ENCODE results near the gene PEX11G.
A peak's percentile ranks its signal among the peaks of the same experiment; 100 is the strongest.

The PEX11G gene

DNA sequence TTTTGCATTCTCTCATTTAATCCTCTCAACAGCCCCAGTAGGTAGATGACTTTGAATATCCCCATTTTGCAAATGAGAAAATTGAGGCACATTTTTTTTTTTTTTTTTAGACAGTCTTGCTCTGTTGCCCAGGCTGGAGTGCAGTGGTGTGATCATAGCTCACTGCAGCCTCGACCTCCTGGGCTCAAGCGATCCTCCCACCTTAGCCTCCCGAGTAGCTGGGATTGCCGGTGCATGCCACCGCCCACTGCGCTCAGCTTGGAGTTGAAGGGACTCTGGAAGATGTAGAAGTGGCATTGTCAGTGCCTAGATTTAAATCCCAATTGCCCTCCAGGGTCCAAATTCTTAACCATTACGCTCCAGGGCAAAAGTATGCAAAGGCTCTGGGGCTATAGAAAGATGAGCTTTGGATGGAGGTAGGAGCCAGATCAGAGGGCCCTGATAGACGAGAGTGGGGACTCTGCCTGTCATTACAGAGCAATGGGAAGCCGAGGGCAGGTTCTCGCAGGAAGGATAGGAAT, 32.8 kb upstream of the PEX11G start:
- DNase-seq (ENCODE audit: low spot score), result no peak

DNA sequence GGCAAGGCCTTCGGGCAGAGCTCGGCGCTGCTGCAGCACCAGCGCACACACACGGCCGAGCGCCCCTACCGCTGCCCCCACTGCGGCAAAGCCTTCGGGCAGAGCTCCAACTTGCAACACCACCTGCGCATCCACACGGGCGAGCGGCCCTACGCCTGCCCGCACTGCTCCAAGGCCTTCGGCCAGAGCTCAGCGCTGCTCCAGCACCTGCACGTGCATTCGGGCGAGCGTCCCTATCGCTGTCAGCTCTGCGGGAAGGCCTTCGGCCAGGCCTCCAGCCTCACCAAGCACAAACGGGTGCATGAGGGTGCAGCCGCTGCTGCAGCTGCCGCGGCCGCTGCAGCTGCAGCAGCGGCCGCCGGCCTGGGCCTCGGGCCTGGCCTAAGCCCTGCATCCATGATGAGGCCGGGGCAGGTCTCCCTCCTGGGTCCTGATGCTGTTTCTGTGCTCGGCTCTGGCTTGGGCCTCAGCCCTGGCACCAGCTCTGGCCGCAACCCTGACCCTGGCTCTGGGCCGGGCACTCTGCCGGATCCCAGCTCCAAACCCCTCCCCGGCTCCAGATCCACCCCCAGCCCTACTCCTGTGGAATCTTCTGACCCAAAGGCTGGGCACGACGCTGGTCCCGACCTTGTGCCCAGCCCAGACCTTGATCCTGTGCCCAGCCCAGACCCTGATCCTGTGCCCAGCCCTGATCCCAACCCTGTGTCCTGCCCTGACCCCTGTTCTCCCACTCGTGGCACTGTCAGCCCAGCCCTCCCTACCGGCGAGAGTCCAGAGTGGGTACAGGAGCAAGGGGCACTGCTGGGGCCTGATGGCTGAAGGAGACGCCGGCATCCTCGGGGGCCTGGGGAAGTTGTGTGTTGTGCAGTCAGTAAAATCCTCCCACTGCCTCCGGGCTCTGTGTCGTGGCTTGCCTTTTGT, 31.6 kb upstream of the PEX11G start:
- DNase-seq (ENCODE audit: low spot score), result no peak

DNA sequence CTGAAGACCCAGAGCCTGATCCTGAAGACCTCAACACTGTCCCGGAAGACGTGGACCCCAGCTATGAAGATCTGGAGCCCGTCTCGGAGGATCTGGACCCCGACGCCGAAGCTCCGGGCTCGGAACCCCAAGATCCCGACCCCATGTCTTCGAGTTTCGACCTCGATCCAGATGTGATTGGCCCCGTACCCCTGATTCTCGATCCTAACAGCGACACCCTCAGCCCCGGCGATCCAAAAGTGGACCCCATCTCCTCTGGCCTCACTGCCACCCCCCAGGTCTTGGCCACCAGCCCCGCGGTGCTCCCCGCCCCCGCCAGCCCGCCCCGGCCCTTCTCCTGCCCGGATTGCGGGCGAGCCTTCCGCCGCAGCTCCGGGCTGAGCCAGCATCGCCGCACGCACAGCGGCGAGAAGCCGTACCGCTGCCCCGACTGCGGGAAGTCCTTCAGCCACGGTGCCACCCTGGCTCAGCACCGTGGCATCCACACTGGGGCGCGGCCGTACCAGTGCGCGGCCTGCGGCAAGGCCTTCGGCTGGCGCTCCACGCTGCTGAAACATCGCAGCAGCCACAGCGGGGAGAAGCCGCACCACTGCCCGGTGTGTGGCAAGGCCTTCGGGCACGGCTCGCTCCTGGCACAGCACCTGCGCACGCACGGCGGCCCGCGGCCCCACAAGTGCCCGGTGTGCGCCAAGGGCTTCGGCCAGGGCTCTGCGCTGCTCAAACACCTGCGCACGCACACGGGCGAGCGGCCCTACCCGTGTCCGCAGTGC, 30.7 kb upstream of the PEX11G start:
- DNase-seq (ENCODE audit: low spot score), result no peak

DNA sequence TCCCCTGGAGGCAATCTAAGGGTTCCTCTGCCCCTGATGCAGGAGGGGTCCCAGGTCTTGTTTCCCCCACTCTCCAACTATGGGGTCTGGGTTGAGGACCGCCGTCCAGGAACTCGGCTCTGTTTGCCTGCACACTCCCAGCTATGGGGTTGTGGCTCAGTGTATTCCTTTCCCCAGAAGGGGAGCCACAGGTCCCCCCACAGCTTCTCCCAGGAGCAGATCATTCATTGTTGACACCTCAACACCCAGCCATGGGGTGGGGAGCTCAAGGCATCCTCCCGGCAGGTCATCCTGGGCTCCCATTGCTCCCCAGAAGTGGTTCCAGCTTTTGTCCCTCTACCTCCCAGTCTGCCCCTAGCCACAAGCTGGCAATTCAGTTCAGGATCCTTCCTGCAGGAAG, 28.0 kb upstream of the PEX11G start:
- DNase-seq (ENCODE audit: low spot score), result no peak

DNA sequence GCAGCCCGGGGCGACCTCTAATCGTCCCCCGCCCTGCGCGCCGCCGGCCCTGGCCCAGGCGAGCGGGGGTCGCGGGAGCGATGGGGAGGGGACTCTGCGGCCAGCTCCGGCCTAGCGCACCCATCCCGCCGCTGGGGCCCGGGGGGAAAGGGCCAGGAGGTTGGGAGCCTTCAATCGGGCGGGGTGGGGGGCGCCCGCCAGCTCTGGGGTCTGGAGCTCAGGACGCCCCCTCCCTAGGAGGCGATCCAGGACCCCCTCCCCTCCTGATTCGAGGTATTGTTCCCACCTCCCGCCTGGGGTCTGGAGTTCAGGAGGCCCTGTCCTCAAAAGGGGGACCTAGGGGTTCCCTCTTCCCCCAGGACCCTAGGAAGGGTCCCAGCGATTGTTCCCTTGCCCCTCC, 27.5 kb upstream of the PEX11G start:
- no peak for DNase-seq (ENCODE audit: low spot score)

DNA sequence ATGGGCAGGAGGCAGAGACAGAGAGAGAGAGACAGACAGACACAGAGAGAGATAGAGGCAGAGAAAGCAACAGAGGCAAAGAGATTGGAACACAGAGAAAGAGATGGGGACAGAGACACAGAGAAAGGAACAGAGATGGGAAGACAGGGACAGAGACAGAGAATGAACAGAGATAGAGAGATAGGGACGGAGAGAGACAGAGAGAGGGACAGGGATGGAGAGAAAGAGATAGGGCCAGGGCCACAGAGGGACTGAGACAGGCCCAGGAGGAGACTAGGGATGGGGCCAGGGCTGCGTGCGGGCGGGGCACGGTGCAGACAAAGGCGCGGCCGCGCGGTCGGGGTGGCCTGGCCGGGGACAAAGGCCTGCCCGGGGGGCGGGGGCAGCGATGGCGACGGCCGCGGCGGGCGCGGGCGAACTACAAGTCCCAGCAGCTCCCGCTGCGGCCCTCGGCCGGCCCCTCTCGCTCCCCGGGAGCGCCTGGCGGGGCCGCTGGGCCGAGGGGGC, 26.9 kb upstream of the PEX11G start, which contains the start of gene ZNF358:
Gene ZNF358 (plus strand): TSS at position 459 of the 507 bp plus-strand sequence. CDS start 3,140 bp downstream, outside the sequence.
- peak; percentile 46 for DNase-seq (ENCODE audit: low spot score)

DNA sequence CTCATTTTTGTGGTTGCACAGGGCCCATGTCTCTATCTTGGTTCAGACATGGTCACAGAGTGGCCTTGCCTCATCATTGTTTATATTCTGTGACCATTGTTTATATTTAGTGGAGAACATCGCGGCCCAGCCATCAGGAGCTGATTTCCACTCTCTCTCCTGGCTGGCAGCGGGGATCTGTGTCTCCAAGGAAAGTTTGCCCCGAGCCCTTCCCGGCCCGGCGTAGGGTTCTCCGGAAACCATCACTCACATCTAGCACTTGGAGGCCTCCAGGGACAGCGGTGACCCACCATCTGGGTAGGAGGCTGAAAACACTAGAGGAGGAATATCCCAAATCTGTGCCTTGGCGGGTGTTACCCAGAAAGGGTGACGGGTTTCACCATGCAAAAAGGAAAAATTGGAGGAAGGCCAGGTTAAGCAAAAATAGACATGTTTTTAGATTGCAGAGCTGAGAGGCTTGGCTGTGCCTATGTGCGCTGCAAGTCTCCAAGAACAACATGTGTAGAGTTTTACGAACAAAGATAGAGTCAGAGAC, 26.3 kb upstream of the PEX11G start:
- no peak for DNase-seq (ENCODE audit: low spot score)

DNA sequence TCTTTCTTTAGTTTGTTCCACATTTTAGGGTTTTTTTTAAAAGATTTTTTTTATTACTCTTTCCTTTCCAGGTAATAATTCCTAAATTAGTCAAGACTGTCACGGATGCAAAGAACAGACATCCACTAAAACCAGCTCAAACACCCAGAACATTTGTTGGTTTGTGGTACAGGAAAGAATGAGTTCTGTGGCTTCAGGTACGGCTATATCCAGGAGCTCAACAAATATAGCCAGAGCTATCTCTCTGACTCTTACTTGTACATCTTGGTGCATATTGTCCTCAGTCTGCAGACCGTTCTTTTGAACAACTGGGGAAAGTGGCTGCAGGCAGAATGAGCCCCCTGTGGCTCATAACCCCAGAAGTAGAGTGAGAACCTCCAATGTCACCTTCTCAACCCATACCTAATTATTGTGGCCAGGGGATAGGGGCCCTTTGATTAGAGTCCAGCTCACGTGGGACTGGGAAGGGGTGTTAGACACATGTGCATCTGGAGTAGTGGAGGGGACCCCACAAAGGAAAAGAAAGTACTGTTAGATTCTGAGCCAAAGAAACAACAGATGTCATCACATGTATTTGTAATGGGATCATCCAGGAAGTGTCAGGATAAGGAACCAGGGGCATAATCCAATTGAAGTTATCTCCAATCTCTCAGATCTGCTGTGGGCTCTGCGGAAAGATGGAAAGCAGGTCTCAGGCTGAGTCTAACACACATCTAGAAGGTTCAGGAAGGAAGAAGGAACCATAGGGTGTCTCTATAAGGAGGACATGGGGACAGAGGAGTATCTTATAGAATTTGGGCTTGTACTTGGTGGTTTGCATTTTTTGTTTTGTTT, 25.2 kb upstream of the PEX11G start:
- no peak for DNase-seq (ENCODE audit: low spot score)

DNA sequence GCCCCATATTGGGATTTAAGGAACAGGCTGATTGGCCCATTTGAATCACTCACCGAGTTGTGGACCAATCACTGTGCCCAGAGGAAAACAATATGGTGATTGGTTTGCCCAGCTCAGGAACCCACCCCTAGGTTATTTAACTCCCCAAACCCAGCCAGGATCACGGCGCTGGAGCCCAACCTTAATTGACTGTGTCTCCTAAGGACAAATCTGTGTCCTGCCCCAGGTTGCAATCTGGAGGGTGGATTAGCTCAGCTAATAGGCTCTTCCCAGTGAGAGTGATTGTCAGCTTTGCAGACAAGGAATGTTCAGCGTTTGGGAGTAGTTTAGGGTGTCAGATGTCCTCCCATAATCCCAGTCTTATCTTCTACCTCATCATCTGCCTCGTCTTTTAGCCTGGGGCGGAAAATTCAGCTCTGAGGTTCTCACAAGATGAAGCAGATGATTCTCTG, 23.6 kb upstream of the PEX11G start:
- DNase-seq (ENCODE audit: low spot score), result no peak

DNA sequence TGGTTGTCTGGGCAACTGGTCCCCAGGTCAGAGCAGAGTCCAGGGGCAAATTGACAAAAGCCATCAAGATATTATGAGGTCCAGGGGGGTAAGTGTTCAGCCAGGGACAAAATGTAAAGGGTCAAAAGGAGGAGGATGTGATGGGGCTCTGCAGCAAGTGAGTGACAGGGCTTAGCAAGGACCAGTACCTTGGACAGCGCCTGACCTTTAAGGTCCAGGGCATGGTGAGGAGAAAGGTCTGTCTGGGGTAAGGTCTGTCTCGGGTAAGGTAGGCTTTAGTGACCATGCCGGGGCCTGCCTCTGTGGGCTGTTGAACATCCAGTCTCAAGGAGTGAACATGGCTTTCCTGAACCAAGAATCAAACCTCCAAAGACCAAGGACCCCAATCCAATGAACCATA, 20.8 kb upstream of the PEX11G start:
- DNase-seq (ENCODE audit: low spot score), result no peak

DNA sequence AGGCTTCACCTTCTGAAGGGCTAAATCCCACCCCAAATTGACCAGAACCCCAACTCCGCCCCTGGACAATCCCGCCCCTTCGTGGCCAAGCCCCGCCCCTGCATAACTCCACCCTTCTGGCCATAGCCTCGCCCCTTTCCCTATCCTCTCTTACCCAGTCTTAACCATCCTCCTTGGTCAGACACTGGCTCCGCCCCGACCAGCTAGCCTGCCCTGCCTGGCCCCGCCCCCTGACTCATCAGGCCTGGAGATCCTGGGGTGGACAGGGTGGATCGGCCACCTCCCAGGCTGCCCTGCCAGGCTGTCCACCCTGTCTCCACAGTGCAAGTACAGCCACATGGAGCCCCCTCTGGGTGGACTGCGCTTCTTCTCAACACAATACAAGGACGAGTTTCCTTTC, 19.0 kb upstream of the PEX11G start:
- no peak for DNase-seq (ENCODE audit: low spot score)

DNA sequence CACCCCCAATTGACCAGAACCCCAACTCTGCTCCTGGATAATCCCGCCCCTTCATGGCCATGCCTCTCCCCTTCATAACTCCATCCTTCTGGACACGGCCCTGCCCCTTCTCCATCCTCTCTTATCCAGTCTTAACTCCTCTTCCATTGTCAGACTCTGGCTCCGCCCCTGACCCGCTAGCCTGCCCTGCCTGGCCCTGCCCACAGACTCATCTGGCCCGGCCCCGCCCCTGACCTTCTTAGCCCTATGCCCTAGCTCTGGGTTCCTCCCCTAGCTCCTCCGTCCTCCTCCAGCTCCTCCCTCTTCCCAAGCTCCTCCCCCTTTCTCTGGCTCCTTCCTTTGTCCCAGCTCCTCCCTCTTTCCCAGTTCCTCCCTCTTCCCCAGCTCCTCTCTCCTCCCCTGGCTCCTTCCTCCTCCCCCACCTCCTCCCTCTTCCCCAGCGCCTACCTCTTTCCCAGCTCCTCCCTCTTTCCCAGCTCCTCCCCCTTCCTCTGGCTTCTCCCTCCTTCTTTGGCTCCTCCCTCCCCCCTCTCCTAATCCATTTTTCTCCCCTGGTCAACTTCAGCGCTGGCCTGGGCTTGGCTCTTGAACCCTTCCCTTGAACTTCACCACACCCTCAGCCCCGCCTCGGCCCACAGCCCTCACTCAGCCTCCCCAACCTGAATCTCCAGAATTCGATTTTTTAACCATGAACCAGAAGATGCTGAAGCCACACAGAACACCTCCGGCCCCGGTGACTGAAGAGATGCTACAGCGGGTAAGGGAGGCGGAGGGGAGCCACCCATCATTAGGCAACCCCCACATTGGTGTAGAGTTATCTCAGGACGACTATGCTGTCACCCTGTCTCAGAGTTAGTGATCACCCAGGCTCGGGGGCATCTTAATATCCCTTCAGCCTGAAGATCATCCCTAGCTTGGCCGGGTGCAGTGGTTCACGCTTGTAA, 17.8 kb upstream of the PEX11G start:
- peak; percentile 53 for DNase-seq (ENCODE audit: low spot score)

DNA sequence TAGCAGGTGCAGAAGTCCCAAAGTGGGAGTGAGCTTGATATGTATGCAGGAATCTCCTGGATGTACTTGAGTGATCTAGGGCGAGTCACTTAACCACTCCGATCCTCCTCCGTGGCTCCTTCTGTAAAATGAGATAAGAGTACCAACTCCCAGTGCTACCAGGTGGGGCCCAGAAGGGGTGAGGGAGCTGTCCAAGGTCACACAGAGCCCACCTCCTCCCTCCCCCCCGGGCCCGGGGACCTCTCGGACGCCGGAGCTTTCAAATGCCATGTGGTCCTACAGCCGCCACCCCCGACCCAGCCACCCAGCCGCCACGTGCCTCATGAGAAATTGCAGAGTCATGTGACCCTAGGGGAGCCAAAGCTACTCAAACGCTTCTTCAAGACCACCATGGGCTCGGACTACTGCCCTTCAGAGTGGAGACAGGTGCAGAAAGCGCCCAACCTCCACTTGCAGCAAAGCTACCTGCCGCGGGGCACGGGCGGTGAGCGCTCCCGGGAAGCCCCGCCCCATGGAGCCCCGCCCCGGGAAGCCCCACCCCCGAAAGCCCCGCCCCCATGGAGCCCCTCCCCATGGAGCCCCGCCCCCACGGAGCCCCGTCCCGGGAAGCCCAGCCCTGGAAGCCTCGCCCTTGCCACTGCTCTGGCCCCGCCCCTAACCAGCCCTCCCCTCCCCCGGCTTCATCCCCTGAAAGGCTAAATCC, 17.0 kb upstream of the PEX11G start:
- peak; percentile 73 for DNase-seq (ENCODE audit: low spot score)

DNA sequence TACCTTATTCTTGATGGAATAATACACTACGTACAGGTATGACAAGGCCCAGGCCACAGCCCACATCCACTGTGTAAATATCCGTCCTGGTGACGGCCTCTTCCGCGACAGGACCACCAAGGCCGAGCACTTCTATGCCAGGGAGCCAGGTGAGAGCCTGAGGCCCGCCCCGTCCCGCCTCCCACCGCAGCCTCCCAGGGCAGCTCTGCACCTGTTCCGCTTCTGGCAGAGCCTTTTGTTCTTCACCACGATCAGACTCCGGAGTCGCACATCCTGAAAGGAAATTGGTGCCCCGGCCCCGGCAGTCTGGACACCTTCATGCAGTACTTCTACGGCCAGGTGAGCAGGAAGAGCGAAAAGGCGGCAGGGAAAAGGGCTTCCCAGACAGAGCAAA, 16.4 kb upstream of the PEX11G start:
- DNase-seq (ENCODE audit: low spot score), result no peak

DNA sequence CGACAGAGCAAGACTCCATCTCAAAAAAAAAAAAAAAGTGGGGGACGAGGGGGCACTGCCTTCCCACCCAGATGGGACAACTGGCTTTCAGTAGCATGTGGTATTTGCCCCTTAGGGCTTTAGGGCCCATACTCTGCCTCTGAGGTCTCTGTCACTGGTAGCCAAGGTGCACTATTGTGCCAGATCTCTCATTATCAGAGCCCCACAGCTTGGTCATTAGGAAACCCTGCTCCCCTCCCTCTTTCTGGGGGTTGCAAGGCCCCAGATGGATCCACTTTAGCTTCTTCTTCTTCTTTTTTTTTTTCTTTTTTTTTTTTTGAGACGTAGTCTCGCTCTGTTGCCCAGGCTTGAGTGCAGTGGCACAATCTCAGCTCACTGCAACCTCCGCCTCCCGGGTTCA, 15.8 kb upstream of the PEX11G start:
- no peak for DNase-seq (ENCODE audit: low spot score)

DNA sequence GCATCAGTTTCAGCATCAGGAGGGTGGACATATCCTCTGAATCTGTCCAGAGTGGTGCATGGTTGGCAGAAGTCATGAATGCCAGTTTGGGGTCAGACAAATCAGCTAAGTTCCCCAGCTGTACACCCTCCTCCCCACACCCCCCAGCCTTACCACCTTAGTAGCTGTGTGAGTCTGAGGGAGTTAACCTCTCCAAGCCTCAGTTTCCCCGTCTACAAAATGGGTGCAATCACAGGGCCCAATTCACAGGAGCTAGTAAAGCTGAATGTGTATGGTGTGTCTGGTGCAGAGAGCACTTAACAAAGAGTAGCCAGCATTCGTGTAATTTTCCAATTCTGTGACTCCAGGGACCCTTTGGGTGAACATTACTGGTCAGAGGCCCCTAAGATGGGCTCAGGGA, 13.7 kb upstream of the PEX11G start:
- DNase-seq (ENCODE audit: low spot score), result no peak

DNA sequence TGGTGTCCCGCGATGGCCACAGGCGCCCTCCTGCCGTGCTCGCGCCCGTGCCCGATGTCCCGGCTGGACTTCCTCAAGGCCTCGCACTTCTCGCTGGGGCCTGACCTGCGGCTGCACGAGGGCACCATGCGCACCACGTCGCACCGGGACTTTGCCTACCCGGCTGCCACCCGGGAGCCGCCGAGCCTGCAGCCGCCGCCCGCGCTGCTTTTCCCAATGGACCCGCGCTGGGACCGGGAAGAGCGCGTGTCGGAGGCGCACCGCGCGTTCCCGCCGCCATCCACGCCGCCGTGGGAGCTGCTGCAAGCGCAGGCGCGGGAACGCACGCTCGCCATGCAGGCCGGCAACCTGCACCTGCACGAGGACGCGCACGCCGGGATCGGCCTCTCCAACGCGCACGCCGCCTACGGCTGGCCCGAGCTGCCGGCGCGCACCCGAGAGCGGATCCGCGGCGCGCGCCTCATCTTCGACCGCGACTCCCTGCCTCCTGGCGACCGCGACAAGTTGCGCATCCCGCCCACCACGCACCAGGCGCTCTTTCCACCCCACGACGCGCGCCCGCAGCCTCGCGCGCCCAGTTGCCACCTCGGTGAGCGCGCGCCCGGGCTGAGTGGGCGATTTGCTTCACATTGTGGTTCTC, 12.1 kb upstream of the PEX11G start:
- peak; percentile 78 for DNase-seq (ENCODE audit: low spot score)

DNA sequence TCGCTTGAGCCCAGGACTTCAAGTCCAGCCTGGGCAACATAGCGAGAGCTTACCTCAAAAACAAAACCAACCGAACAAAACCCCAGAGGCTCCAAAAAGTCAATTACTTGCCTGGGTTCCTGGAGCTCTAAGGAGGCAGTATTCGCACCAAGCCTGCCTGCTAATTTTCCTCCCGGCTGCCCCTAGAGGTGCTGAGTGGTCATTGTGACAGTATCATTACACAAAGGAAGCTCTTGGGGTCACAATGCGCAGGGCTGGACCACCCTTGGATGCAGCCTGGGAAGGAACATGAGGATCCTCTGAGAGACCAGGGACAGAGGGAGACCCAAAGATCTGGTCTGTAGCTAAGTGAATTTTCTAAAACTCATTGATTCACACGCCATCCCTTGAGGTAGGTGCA, 8.5 kb upstream of the PEX11G start:
- no peak for DNase-seq (ENCODE audit: low spot score)

DNA sequence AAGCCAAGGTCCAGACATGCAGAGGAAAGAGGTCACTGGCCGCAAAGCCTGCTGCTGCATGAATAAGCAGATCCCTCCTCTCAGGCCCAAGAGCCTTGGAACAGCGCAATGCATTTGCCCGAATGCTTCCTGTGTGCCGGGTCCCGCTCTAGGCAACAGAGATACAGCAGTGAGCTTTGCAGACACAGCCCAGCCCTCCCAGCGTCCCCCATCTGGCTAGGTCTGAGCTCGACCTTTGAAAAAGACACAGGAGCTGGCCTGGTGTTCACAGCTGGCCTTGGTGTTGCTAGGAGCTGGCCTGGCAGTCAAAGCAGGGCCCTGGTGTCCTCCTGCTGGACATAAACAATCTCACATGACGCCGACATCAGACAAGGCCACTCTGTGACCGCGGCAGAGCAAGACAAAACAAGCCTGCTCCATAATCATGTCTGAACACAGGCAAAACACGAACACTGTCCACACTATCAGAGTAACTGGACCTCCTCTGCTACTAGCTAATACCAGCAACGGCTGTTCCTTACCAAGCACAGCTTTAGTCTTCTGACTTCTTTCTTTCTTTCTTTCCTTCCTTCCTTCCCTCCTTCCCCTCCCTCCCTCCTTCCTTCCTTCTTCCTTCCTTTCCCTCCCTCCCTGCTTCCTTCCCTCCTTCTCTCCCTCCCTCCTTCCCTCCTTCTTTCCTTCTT, 5.7 kb upstream of the PEX11G start:
- DNase-seq (ENCODE audit: low spot score), result no peak

All from germinal center (tissue), 1 donor.